SU-DHL-6 (cell line): ENCODE results near the gene STK32B.

Experiments
- H2AFZ ChIP-seq: fragments of 200-600 bp; sonication (generic); 2 replicates; pipeline ENCODE4 v1.6.1; 2014; ENCODE audit warnings: low read depth, mild to moderate bottlenecking, moderate library complexity, mixed read lengths, antibody characterized with exemption, low read length; ENCODE audit not compliant: severe bottlenecking
- H3F3A ChIP-seq: fragments of 200-600 bp; shearing (Covaris generic); 2 replicates; pipeline ENCODE4 v1.6.0; 2016; ENCODE audit warnings: antibody characterized with exemption, mild to moderate bottlenecking; ENCODE audit not compliant: insufficient read depth
- H3K27ac ChIP-seq: fragments of 200-600 bp; sonication (generic); 2 replicates; pipeline ENCODE4 v1.5.1; 2016; ENCODE audit warnings: low read depth, mild to moderate bottlenecking, low read length, moderate library complexity, mixed read lengths
- H3K27me3 ChIP-seq: fragments of 200-600 bp; sonication (generic), shearing (Covaris generic); 2 replicates; pipeline ENCODE4 v1.6.0; 2014; ENCODE audit warnings: mild to moderate bottlenecking, low read length
- H3K36me3 ChIP-seq: fragments of 200-600 bp; sonication (generic); 2 replicates; pipeline ENCODE4 v1.6.1; 2014; ENCODE audit warnings: mild to moderate bottlenecking, low read length, mixed read lengths
- H3K4me2 ChIP-seq: fragments of 300-600, 200-600 bp; shearing (Covaris generic), sonication (generic); 2 replicates; pipeline ENCODE4 v1.6.0; 2014; ENCODE audit warnings: low read length, low read depth, mild to moderate bottlenecking; ENCODE audit not compliant: poor library complexity, severe bottlenecking
- H3K4me3 ChIP-seq: fragments of 200-600 bp; sonication (generic); 2 replicates; pipeline ENCODE4 v1.5.1; 2014; ENCODE audit warnings: antibody characterized with exemption, low read length, mild to moderate bottlenecking, mixed read lengths; ENCODE audit not compliant: insufficient read depth, poor library complexity, severe bottlenecking
- H3K79me2 ChIP-seq: fragments of 200-600 bp; sonication (generic); 2 replicates; pipeline ENCODE4 v1.6.1; 2014; ENCODE audit warnings: mild to moderate bottlenecking, low read length, moderate library complexity; ENCODE audit not compliant: insufficient read depth
- H3K9ac ChIP-seq: fragments of 200-600 bp; sonication (generic); 2 replicates; pipeline ENCODE4 v1.7.0; 2014; ENCODE audit warnings: mild to moderate bottlenecking, low read length
- H3K9me2 ChIP-seq: fragments of 200-600 bp; sonication (generic); replicated peaks from 2 replicates; pipeline ENCODE4 v1.6.1; 2014; ENCODE audit warnings: low read length; ENCODE audit not compliant: insufficient read depth
- H3K9me3 ChIP-seq: fragments of 200-600 bp; sonication (generic); 2 replicates; pipeline ENCODE4 v1.6.1; 2014; ENCODE audit warnings: low read length, mixed read lengths; ENCODE audit not compliant: insufficient read depth
- H4K20me1 ChIP-seq: fragments of 200-600 bp; sonication (generic); 2 replicates; pipeline ENCODE4 v1.6.1; 2014; ENCODE audit warnings: low read depth, mild to moderate bottlenecking, antibody characterized with exemption, low read length, moderate library complexity, mixed read lengths
- CTCF ChIP-seq: fragments of 200-600 bp; sonication (generic); IDR thresholded peaks from one replicate; pipeline ENCODE4 v1.5.1; 2017; ENCODE audit warnings: antibody characterized with exemption, mild to moderate bottlenecking, low read length, moderate library complexity; ENCODE audit not compliant: insufficient read depth, poor library complexity, severe bottlenecking
- EZH2phosphoT487 ChIP-seq: fragments of 200-600 bp; sonication (generic), shearing (Covaris generic); conservative IDR thresholded peaks from 2 replicates; pipeline ENCODE4 v1.6.1; 2018; ENCODE audit warnings: mild to moderate bottlenecking, antibody characterized with exemption, low read length, moderate library complexity, mixed read lengths

Gene STK32B

GRCh38 chr4:5110901-5111300, 59.6 kb downstream of the STK32B start:
- Histone ChIP-seq H3K9ac (no peak overlapping the region), H3K4me2 (no peak overlapping the region), H3F3A (no peaks in the 10 kb centered on the region), H3K27me3 (no peaks in the 10 kb centered on the region), H4K20me1 (no peaks in the 10 kb centered on the region), H3K36me3 (no peaks in the 10 kb centered on the region), H3K9me3 (no peaks in the 10 kb centered on the region), H3K27ac (no peak overlapping the region), H3K9me2 (no peaks in the 10 kb centered on the region), H2AFZ (no peak overlapping the region), H3K4me3 (no peak overlapping the region), H3K79me2 (no peaks in the 10 kb centered on the region)
- TF ChIP-seq EZH2phosphoT487 (no peak), CTCF (no peak)

GRCh38 chr4:5112333-5113095, 61.2 kb downstream of the STK32B start:
- Histone ChIP-seq H3K27ac (no peak overlapping the region), H3K4me3 (no peak overlapping the region), H3F3A (no peaks in the 10 kb centered on the region), H3K9ac (no peak overlapping the region), H3K79me2 (no peaks in the 10 kb centered on the region), H3K9me3 (no peaks in the 10 kb centered on the region), H3K27me3 (no peaks in the 10 kb centered on the region), H3K4me2 (no peak overlapping the region), H3K36me3 (no peaks in the 10 kb centered on the region), H2AFZ (no peak overlapping the region), H3K9me2 (no peaks in the 10 kb centered on the region), H4K20me1 (no peaks in the 10 kb centered on the region)
- no peak for TF ChIP-seq EZH2phosphoT487
- no peak for TF ChIP-seq CTCF

- Histone ChIP-seq H4K20me1 (no peaks in the 10 kb centered on the region), H3K9me3 (no peaks in the 10 kb centered on the region), H3K9me2 (no peaks in the 10 kb centered on the region), H3K27me3 (no peaks in the 10 kb centered on the region), H3K79me2 (no peaks in the 10 kb centered on the region), H3K4me3 (no peak overlapping the region), H3F3A (no peaks in the 10 kb centered on the region), H2AFZ (no peak overlapping the region), H3K36me3 (no peaks in the 10 kb centered on the region), H3K27ac (no peak overlapping the region), H3K4me2 (no peak overlapping the region), H3K9ac (no peak overlapping the region)
- no peak for TF ChIP-seq CTCF
- TF ChIP-seq EZH2phosphoT487, result no peak
Observed at GRCh38 chr4:5114950-5115349, 63.7 kb downstream of the STK32B start.
